T-helper 17 cell (primary cell): ENCODE data around the gene GSTT2B. TPM values are rescaled to one million over a fixed set of nuclear protein-coding genes. Genes with fewer than 3 reads are reported as not detected.
"Not testable (repeated sequence)": the region's sequence is repeated elsewhere in the genome, so short reads cannot be mapped to it uniquely, and the experiment has no call there.

ENCODE experiments used
- ATAC-seq: fragments of 150-1000 bp; cut with Tn5 transposase; 2 replicates; pipeline ENCODE4 v1.10.0; 2021; ENCODE audit warnings: mild to moderate bottlenecking, moderate library complexity
- DNase-seq, 3 donors: peaks; one replicate each; pipeline versions ENCODE4 v3.0.0 to v3.0.0-alpha.2; 2020 to 2021
- H3K9me3 ChIP-seq: one replicate; pipeline ENCODE4 v1.7.0; 2013; ENCODE audit warnings: low read length, mild to moderate bottlenecking; ENCODE audit not compliant: control insufficient read depth, poor library complexity, severe bottlenecking
- H3K27ac Mint-ChIP-seq: one replicate; pipeline ENCODE4 v1.8.0; 2022; ENCODE audit warnings: mild to moderate bottlenecking, moderate library complexity, mixed read lengths
- H3K27me3 Mint-ChIP-seq: one replicate; pipeline ENCODE4 v1.8.0; 2022; ENCODE audit warnings: mixed read lengths
- H3K36me3 Mint-ChIP-seq: one replicate; pipeline ENCODE4 v1.8.0; 2022; ENCODE audit warnings: low read depth, mixed read lengths
- H3K4me1 Mint-ChIP-seq: one replicate; pipeline ENCODE4 v1.8.0; 2022; ENCODE audit warnings: mild to moderate bottlenecking, mixed read lengths
- H3K4me3 Mint-ChIP-seq: one replicate; pipeline ENCODE4 v1.8.0; 2022; ENCODE audit warnings: mild to moderate bottlenecking, moderate library complexity, mixed read lengths
- total RNA-seq, 4 donors: library from RNA in 2 of 4; stranded (reverse) in 2 of 4; gene quantifications; one replicate each; pipeline ENCODE4 v1.2.3 and lab custom pipeline; 2022 to 2026

Gene GSTT2B
- total RNA-seq, 2 donors from 2014 or later, result not detected

- H3K4me1 Mint-ChIP-seq, result peaks cover 11% of the 10 kb centered on the region
- not testable (repeated sequence) for H3K9me3 ChIP-seq, H3K27me3 Mint-ChIP-seq, H3K27ac Mint-ChIP-seq, DNase-seq, H3K4me3 Mint-ChIP-seq
- peaks cover 11% of the 10 kb centered on the region for H3K36me3 Mint-ChIP-seq
- ATAC-seq, result peak; percentile 97
Measured at GRCh38 chr22:23974345-23974744, 13.3 kb upstream of the GSTT2B start, which contains the start of gene DDT. Gene DDT, minus strand, starts transcription at chr22:23974441. Its CDS starts 27 bp downstream, at chr22:23974414.

DNA sequence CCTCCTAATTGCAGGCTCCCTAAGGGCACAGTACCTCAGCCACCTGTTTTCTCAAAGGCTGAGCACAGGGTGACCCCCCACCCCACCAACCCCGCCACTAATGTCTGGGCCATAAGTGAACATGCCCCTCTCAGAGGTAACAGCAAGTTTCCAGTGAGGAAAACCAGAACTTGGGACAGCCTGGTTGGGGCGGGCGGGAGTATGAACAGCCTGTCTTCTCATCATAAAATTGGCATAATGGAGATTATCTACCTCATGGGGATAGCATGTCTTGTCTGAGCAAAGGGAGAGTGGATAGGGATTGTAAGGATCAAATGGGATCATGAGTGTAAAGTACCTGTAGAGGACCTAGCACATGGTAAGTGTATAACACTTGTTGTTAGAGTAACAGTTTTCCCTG is 10.9 kb upstream of the GSTT2B start:
- ATAC-seq, H3K27ac Mint-ChIP-seq, H3K4me3 Mint-ChIP-seq, H3K27me3 Mint-ChIP-seq, H3K9me3 ChIP-seq, DNase-seq: not testable (repeated sequence)
- H3K36me3 Mint-ChIP-seq, result peaks cover 13% of the 10 kb centered on the region
- peaks cover 14% of the 10 kb centered on the region for H3K4me1 Mint-ChIP-seq

DNA sequence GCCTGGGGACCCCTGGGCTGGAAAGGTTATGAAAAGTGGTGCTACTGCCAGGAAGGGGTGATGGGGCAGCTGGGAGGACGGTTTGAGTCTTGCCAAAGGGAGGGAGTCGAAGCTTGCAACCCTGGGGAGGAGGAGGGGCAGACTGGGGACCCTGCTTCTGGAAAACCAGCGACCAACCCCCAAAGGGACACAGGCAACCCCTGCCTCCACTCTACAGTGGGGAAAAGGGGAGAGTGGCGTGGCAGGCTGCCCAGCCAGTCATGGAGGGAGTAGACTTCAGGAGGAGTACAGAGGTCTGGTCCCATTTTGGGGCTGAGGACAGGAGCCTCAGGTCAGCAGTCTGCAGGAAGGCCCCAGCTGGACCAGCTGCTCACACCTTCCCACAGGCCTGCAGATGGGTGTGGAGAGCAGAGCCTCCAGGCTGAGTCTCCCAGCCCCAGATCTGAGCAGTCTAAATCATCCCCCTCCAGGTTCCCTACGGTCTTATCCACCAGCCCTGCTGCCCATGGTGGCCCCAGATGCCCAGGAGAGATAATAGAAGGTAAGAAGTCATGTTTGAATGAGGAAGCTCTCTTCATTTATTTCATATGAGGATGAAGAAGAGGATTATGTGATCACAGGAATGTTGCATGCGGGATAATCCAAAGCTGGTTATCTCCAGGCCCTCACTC is 10.0 kb upstream of the GSTT2B start:
- ATAC-seq, result no peak
- no peak for DNase-seq
- H3K36me3 Mint-ChIP-seq, result peaks cover 13% of the 10 kb centered on the region
- peak overlapping the region; percentile 82 for H3K4me3 Mint-ChIP-seq
- H3K4me1 Mint-ChIP-seq, result peaks cover 14% of the 10 kb centered on the region
- no peaks in the 10 kb centered on the region for H3K9me3 ChIP-seq
- peak overlapping the region; percentile 83 for H3K27ac Mint-ChIP-seq
- H3K27me3 Mint-ChIP-seq, result no peaks in the 10 kb centered on the region

DNA sequence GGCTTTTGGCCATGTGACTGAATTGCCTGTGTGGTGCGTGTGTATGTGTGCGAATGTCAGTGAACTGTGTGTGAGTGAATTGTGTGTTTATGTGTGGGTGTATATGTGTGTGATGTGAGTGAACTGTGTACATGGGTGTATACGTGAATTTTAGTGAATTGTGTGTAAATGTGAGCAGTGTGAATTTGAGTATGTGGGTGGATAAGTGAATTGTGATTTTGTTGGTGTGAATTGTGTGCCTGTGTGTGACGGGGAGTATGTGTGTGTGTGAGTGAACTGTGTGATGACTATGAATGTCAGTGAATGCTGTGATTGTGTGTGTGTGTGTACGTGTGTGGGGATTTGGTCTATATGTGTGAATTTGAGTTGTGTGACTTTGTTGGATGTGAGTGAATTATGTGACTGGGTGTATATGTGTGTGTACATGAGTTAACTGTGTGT is 9.2 kb upstream of the GSTT2B start:
- Mint-ChIP-seq H3K4me1 (peaks cover 14% of the 10 kb centered on the region), H3K36me3 (peaks cover 13% of the 10 kb centered on the region), H3K4me3 (peak overlapping the region; percentile 82), H3K27ac (peak overlapping the region; percentile 83), H3K27me3 (no peaks in the 10 kb centered on the region)
- H3K9me3 ChIP-seq, result no peaks in the 10 kb centered on the region
- DNase-seq (no peak), ATAC-seq (no peak)

DNA sequence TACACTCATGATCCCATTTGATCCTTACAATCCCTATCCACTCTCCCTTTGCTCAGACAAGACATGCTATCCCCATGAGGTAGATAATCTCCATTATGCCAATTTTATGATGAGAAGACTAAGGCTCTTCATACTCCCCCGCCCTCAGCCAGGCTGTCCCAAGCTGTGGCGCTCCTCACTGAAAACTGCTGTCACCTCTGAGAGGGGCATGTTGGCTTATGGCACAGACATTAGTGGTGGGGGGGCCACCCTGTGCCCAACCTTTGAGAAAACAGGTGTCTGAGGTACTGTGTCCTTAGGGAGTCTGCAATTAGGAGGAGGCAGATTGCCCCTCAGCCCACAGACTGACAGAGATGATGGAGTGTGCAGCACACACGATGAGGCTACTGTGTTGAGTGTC is 8.1 kb upstream of the GSTT2B start:
- Mint-ChIP-seq H3K36me3 (peaks cover 13% of the 10 kb centered on the region), H3K4me1 (peaks cover 14% of the 10 kb centered on the region), H3K4me3 (no peak overlapping the region), H3K27me3 (no peaks in the 10 kb centered on the region), H3K27ac (peak overlapping the region; percentile 83)
- no peak for DNase-seq
- H3K9me3 ChIP-seq, result no peaks in the 10 kb centered on the region
- ATAC-seq, result no peak

GRCh38 chr22:23966568-23966967 is 5.6 kb upstream of the GSTT2B start, which contains the start of gene DDTL:
Gene DDTL, plus strand, starts transcription at chr22:23966888. Its CDS starts 27 bp downstream, at chr22:23966915.
- ATAC-seq, result peak; percentile 97
- not testable (repeated sequence) for H3K9me3 ChIP-seq, H3K4me3 Mint-ChIP-seq, H3K27me3 Mint-ChIP-seq, H3K27ac Mint-ChIP-seq, DNase-seq
- peaks cover 13% of the 10 kb centered on the region for H3K36me3 Mint-ChIP-seq
- peaks cover 14% of the 10 kb centered on the region for H3K4me1 Mint-ChIP-seq

GRCh38 chr22:23966094-23966493 is 5.1 kb upstream of the GSTT2B start:
- not testable (repeated sequence) for H3K4me3 Mint-ChIP-seq, H3K9me3 ChIP-seq, H3K27ac Mint-ChIP-seq, H3K27me3 Mint-ChIP-seq, DNase-seq
- Mint-ChIP-seq H3K4me1 (peaks cover 14% of the 10 kb centered on the region), H3K36me3 (peaks cover 13% of the 10 kb centered on the region)
- ATAC-seq, result peak; percentile 28

GRCh38 chr22:23956301-23956900 is 4.6 kb downstream of the GSTT2B start:
- ATAC-seq, result peak; percentile 91
- not testable (repeated sequence) for H3K36me3 Mint-ChIP-seq, H3K4me3 Mint-ChIP-seq, H3K27me3 Mint-ChIP-seq, H3K9me3 ChIP-seq, H3K27ac Mint-ChIP-seq
- peak; percentile 40 to 74 (median 57) for DNase-seq
- H3K4me1 Mint-ChIP-seq, result peaks cover 13% of the 10 kb centered on the region

- H3K36me3 Mint-ChIP-seq, H3K27ac Mint-ChIP-seq, ATAC-seq, H3K27me3 Mint-ChIP-seq, H3K9me3 ChIP-seq, H3K4me3 Mint-ChIP-seq, DNase-seq: not testable (repeated sequence)
- peaks cover 13% of the 10 kb centered on the region for H3K4me1 Mint-ChIP-seq
Measured at GRCh38 chr22:23955886-23956285, 5.1 kb downstream of the GSTT2B start.

- H3K27me3 Mint-ChIP-seq, H3K9me3 ChIP-seq, DNase-seq, H3K4me3 Mint-ChIP-seq, H3K36me3 Mint-ChIP-seq, H3K27ac Mint-ChIP-seq, ATAC-seq: not testable (repeated sequence)
- peaks cover 13% of the 10 kb centered on the region for H3K4me1 Mint-ChIP-seq
Measured at GRCh38 chr22:23954991-23955305, 6.0 kb downstream of the GSTT2B start.

- not testable (repeated sequence) for H3K9me3 ChIP-seq, H3K36me3 Mint-ChIP-seq, ATAC-seq, H3K27me3 Mint-ChIP-seq, DNase-seq, H3K27ac Mint-ChIP-seq, H3K4me3 Mint-ChIP-seq
- H3K4me1 Mint-ChIP-seq, result peaks cover 13% of the 10 kb centered on the region
Measured at GRCh38 chr22:23954193-23954990, 6.6 kb downstream of the GSTT2B start.

GRCh38 chr22:23953485-23953884 is 7.5 kb downstream of the GSTT2B start:
- H3K36me3 Mint-ChIP-seq, H3K27me3 Mint-ChIP-seq, H3K9me3 ChIP-seq, DNase-seq, ATAC-seq, H3K27ac Mint-ChIP-seq, H3K4me3 Mint-ChIP-seq: not testable (repeated sequence)
- peaks cover 13% of the 10 kb centered on the region for H3K4me1 Mint-ChIP-seq

DNA sequence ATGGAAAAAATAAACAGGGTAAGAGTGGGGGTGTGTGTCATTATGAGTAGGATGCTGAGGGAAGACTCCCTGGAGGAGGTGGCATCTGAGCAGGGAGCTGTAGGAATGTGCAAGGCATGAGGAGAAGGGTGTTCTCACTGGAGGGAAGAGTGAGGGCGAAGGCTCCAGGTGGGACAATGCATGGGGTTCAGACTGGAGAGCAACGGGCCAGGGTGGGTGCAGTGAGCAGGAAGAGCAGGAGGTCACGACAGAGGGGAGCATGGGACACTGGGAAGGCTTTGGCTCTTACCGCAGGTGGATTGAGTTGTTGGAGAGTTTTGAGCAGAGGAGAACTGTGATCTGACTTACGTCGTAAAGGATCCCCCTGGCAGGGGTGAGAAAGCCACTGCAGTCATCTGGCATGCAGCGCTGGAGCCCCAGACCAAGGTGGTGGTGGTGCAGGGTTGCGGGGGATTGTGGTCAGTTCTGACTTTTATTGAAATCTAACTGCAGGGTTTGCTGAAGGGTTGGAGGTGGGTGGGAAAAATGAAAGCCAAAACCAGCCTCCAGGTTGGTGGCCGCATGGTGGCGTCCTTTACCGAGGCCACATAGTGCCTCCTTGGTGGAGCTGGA is 8.1 kb downstream of the GSTT2B start:
- H3K4me1 Mint-ChIP-seq, result peaks cover 13% of the 10 kb centered on the region
- not testable (repeated sequence) for H3K36me3 Mint-ChIP-seq, ATAC-seq, H3K27me3 Mint-ChIP-seq, DNase-seq, H3K9me3 ChIP-seq
- H3K27ac Mint-ChIP-seq, result peak overlapping the region; percentile 45
- H3K4me3 Mint-ChIP-seq, result peak overlapping the region; percentile 52
